HepG2 (cell line): ENCODE results near the gene BSN. TPM values are rescaled to one million over a fixed set of nuclear protein-coding genes. Genes with fewer than 3 reads are reported as not detected.

Experiments used
- ATAC-seq: fragments of 200-7000 bp; cut with Tn5 transposase; 3 replicates; pipeline ENCODE4 v1.9.1; 2020; ENCODE audit warnings: mild to moderate bottlenecking, moderate library complexity
- BruUV-seq: library from RNA; stranded (reverse); fragments of 400-500 nt; replicated peaks from 2 replicates; lab custom pipeline; 2021; lab: Mats Ljungman, UMichigan
- CTCF ChIA-PET: fragments of 300-600 bp; formaldehyde crosslinking; extraction: SDS; loops from one replicate; lab custom pipeline; 2021; ENCODE audit warnings: low total read pairs, inconsistent platforms, low intra/inter-chr PET ratio; lab: Yijun Ruan, JAX
- POLR2A ChIA-PET: fragments of 350-600 bp; sonication (Branson Sonifier 250); formaldehyde crosslinking; loops from one replicate; lab custom pipeline; 2020; ENCODE audit warnings: antibody characterized with exemption, inconsistent platforms; lab: Yijun Ruan, JAX
- DNase-seq: peaks from one replicate; pipeline ENCODE4 v3.0.0-alpha.2; 2015; ENCODE audit warnings: low spot score
- FAIRE-seq: peaks from 3 replicates; lab custom pipeline; 2011; peaks lifted over from hg19 to GRCh38; lab: Jason Lieb, UNC
- H2AFZ ChIP-seq: one replicate; pipeline ENCODE4 v1.6.1; 2011; ENCODE audit warnings: low read length, inconsistent platforms
- H3K27ac ChIP-seq: fragments of 300-600 bp; 3 replicates; pipeline ENCODE4 v1.8.0; 2011; ENCODE audit warnings: mixed run types, mild to moderate bottlenecking, mixed read lengths, low read length, inconsistent platforms; ENCODE audit not compliant: insufficient read depth; ENCODE audit errors: extremely low read length
- H3K27me3 ChIP-seq, 2 experiments: fragments of 200-600 bp in 1 of 2; 2 replicates in 1 of 2; 3 replicates in 1 of 2; pipeline versions ENCODE4 v1.6.0 to v1.8.0; 2011; ENCODE audit warnings: low read length in 2 of 2, mild to moderate bottlenecking in 2 of 2, moderate library complexity in 2 of 2, inconsistent platforms in 1 of 2; ENCODE audit not compliant: insufficient read depth in 2 of 2, control insufficient read depth in 1 of 2
- H3K36me3 ChIP-seq, 2 experiments: fragments of 200-600 bp in 1 of 2; replicated peaks in 1 of 2; 2 replicates in 1 of 2; 3 replicates in 1 of 2; pipeline versions ENCODE4 v1.5.1 to v1.8.0; 2011; ENCODE audit warnings: low read length in 2 of 2, inconsistent platforms in 1 of 2; ENCODE audit not compliant: insufficient read depth in 2 of 2, control insufficient read depth in 1 of 2
- H3K4me1 ChIP-seq: 2 replicates; pipeline ENCODE4 v1.5.1; 2012; ENCODE audit warnings: low read length, inconsistent platforms; ENCODE audit not compliant: insufficient read depth
- H3K4me2 ChIP-seq: 2 replicates; pipeline ENCODE4 v1.6.0; 2011; ENCODE audit warnings: low read depth, low read length, inconsistent platforms
- H3K4me3 ChIP-seq, 3 experiments: fragments of 200-600 bp in 1 of 3; sonication (generic), shearing (Covaris generic) in 1 of 3; replicated peaks in 1 of 3; 2 replicates each; pipeline ENCODE4 v1.5.1; 2011 to 2016; ENCODE audit warnings: low read length in 3 of 3, inconsistent platforms in 2 of 3, low read depth in 2 of 3, mild to moderate bottlenecking in 2 of 3, control low read depth in 1 of 3, mixed read lengths in 1 of 3; ENCODE audit not compliant: insufficient read depth in 1 of 3
- H3K79me2 ChIP-seq: one replicate; pipeline ENCODE4 v1.6.1; 2011; ENCODE audit warnings: low read length, inconsistent platforms; ENCODE audit not compliant: insufficient read depth
- H3K9ac ChIP-seq: 2 replicates; pipeline ENCODE4 v1.6.0; 2011; ENCODE audit warnings: mild to moderate bottlenecking, low read depth, low read length, inconsistent platforms; ENCODE audit not compliant: insufficient read depth
- H3K9me3 ChIP-seq: 2 replicates; pipeline ENCODE4 v1.5.1; 2012; ENCODE audit warnings: mild to moderate bottlenecking, low read length
- H4K20me1 ChIP-seq: 2 replicates; pipeline ENCODE4 v1.6.0; 2011; ENCODE audit warnings: inconsistent platforms, mild to moderate bottlenecking, low read length, moderate library complexity; ENCODE audit not compliant: insufficient read depth
- ASH2L ChIP-seq: fragments of 300-600, 200-600 bp; sonication (generic); IDR thresholded peaks from 2 replicates; pipeline ENCODE4 v1.7.0; 2017; ENCODE audit warnings: low read depth, mild to moderate bottlenecking, moderate library complexity, mixed read lengths, low read length; ENCODE audit not compliant: insufficient read length
- CREM ChIP-seq, 2 experiments: sonication (generic) in 1 of 2; formaldehyde crosslinking in 1 of 2; IDR thresholded peaks; 2 replicates each; pipeline versions ENCODE4 v1.4.0 to v1.6.1; 2016 to 2020; ENCODE audit warnings: antibody characterized with exemption in 1 of 2, mild to moderate bottlenecking in 1 of 2, missing genetic modification reagents in 1 of 2
- CSRNP2 ChIP-seq: sonication (generic); formaldehyde crosslinking; conservative IDR thresholded peaks from 2 replicates; pipeline ENCODE4 v1.8.0; 2022; ENCODE audit warnings: low read depth, missing genetic modification reagents
- GZF1 ChIP-seq: sonication (generic); formaldehyde crosslinking; IDR thresholded peaks from 2 replicates; pipeline ENCODE4 v1.5.1; 2020; ENCODE audit warnings: mild to moderate bottlenecking, missing genetic modification reagents
- HNRNPK ChIP-seq: fragments of 200-400 bp; formaldehyde crosslinking; IDR thresholded peaks from 2 replicates; pipeline ENCODE4 v1.6.1; 2018; ENCODE audit warnings: low read length, low read depth, moderate library complexity, mild to moderate bottlenecking; ENCODE audit not compliant: poor library complexity, severe bottlenecking
- HNRNPLL ChIP-seq: fragments of 200-400 bp; formaldehyde crosslinking; IDR thresholded peaks from 2 replicates; pipeline ENCODE4 v1.6.1; 2017; ENCODE audit warnings: mild to moderate bottlenecking, low read depth, low read length; ENCODE audit not compliant: poor library complexity, severe bottlenecking
- HOXA3 ChIP-seq: sonication (generic); formaldehyde crosslinking; IDR thresholded peaks from 2 replicates; pipeline ENCODE4 v1.5.0; 2020; ENCODE audit warnings: missing genetic modification reagents
- MXD1 ChIP-seq: sonication (generic); formaldehyde crosslinking; IDR thresholded peaks from 2 replicates; pipeline ENCODE4 v1.4.0; 2020; ENCODE audit warnings: mild to moderate bottlenecking, missing genetic modification reagents
- NFKBIZ ChIP-seq: IDR thresholded peaks from 2 replicates; pipeline ENCODE4 v1.6.1; 2018; ENCODE audit warnings: missing genetic modification reagents, missing compliant biosample characterization
- PCBP1 ChIP-seq: fragments of 200-400 bp; formaldehyde crosslinking; IDR thresholded peaks from 2 replicates; pipeline ENCODE4 v1.6.1; 2017; ENCODE audit warnings: mild to moderate bottlenecking, low read depth, low read length, borderline replicate concordance
- TSC22D2 ChIP-seq: sonication (generic); formaldehyde crosslinking; IDR thresholded peaks from 2 replicates; pipeline ENCODE4 v1.5.1; 2020; ENCODE audit warnings: missing genetic modification reagents, mild to moderate bottlenecking, borderline replicate concordance
- U2AF1 ChIP-seq: fragments of 200-400 bp; formaldehyde crosslinking; optimal IDR thresholded peaks from 2 replicates; pipeline ENCODE3; 2017; ENCODE audit warnings: mild to moderate bottlenecking, low read depth, low read length
- YEATS2 ChIP-seq: sonication (generic); formaldehyde crosslinking; IDR thresholded peaks from 2 replicates; pipeline ENCODE4 v1.4.0; 2020; ENCODE audit warnings: missing genetic modification reagents, borderline replicate concordance
- ZNF33B ChIP-seq: sonication (generic); formaldehyde crosslinking; IDR thresholded peaks from 2 replicates; pipeline ENCODE4 v1.5.1; 2020; ENCODE audit warnings: mild to moderate bottlenecking, missing genetic modification reagents
- ZNF503 ChIP-seq: sonication (generic); formaldehyde crosslinking; IDR thresholded peaks from 2 replicates; pipeline ENCODE4 v1.4.0; 2020; ENCODE audit warnings: missing genetic modification reagents
- ZNF563 ChIP-seq: sonication (generic); formaldehyde crosslinking; IDR thresholded peaks from 2 replicates; pipeline ENCODE4 v1.8.0; 2022; ENCODE audit warnings: mild to moderate bottlenecking, moderate library complexity, missing genetic modification reagents
- ZNF616 ChIP-seq: sonication (generic); formaldehyde crosslinking; IDR thresholded peaks from 2 replicates; pipeline ENCODE4 v1.5.0; 2020; ENCODE audit warnings: low read depth, mild to moderate bottlenecking, missing genetic modification reagents
- ZNF773 ChIP-seq: sonication (generic); formaldehyde crosslinking; IDR thresholded peaks from 2 replicates; pipeline ENCODE4 v1.4.0; 2020; ENCODE audit warnings: missing genetic modification reagents, borderline replicate concordance
- WGBS: methylation state at CpG from one replicate; pipeline ENCODE4 v1.1.6; 2017; ENCODE audit warnings: low lambda C conversion rate; 5-methylcytosine and 5-hydroxymethylcytosine counted together
- in situ Hi-C: cut with HindIII; loops from 2 replicates; pipeline ENCODE4 v1.10.0; 2017; ENCODE audit warnings: low pct_unique_long_range_greater_than_20kb; ENCODE audit not compliant: extremely low pct_ligation_motif_present
- intact Hi-C: fragments of 100-400 bp; cut with micrococcal nuclease; formaldehyde crosslinking; loops from one replicate; pipeline ENCODE4 v1.10.0; 2022; ENCODE audit not compliant: unreplicated experiment
- polyA plus RNA-seq, 8 experiments: library from polyadenylated mRNA; depleted of rRNA in 3 of 8; stranded (reverse) in 7 of 8; unstranded in 1 of 8; fragments of >200 nt; fragmentation: Illumina TruSeq in 4 of 8; extraction: Trizol in 4 of 8; gene quantifications; 2 replicates each; pipeline versions ENCODE4 v1.2.1 to v1.2.3, GENCODE V29; 2011 to 2016; ENCODE audit warnings: low read depth in 4 of 8, missing spikeins in 1 of 8, mixed read lengths in 1 of 8; ENCODE audit not compliant: insufficient read depth in 1 of 8
- total RNA-seq, 5 experiments: library from RNA; depleted of rRNA; stranded (reverse); fragments of >200 nt; fragmentation: Illumina TruSeq; extraction: Trizol; gene quantifications; 2 replicates each; pipeline ENCODE4 v1.2.3, GENCODE V29; 2016; ENCODE audit warnings: low read depth in 1 of 5

Gene BSN
- total and polyA plus RNA-seq, 2 of the 13 experiments (the other 11 are each of a cell fraction or from before 2014, with no cell fraction given): 0.42 to 0.86 TPM

GRCh38 chr3:49712166-49712565, 157.9 kb downstream of the BSN start:
- no peak for FAIRE-seq
- CTCF ChIA-PET: no interaction called here
- intact Hi-C loops: no loop called here

More at GRCh38 chr3:49712166-49712565, 157.9 kb downstream of the BSN start:
- Histone ChIP-seq H3K9me3 (no peaks in the 10 kb centered on the region), H3K27me3 (no peaks in the 10 kb centered on the region), H3K79me2 (no peaks in the 10 kb centered on the region), H3K4me1 (peaks cover 23% of the 10 kb centered on the region), H4K20me1 (no peaks in the 10 kb centered on the region), H3K36me3 (peaks cover 5 to 10% of the 10 kb centered on the region in 2 experiments; a peak in 4 of 5 replicates), H2AFZ (no peak overlapping the region), H3K4me3 (no peak overlapping the region), H3K9ac (no peak overlapping the region), H3K27ac (no peak overlapping the region), H3K4me2 (no peak overlapping the region)
- ATAC-seq: no peak
- POLR2A ChIA-PET: no interaction called here
- no peak for TF ChIP-seq GZF1 (CRISPR knock-in tag)
- TF ChIP-seq ZNF563 (CRISPR knock-in tag): no peak
- no peak for TF ChIP-seq PCBP1
- no peak for TF ChIP-seq TSC22D2 (CRISPR knock-in tag)
- no peak for TF ChIP-seq U2AF1
- no peak for TF ChIP-seq CSRNP2
- no peak for TF ChIP-seq ZNF33B (CRISPR knock-in tag)
- TF ChIP-seq HOXA3 (CRISPR knock-in tag): no peak
- TF ChIP-seq HNRNPK: no peak
- TF ChIP-seq ZNF616 (CRISPR knock-in tag): no peak
- TF ChIP-seq ASH2L: no peak
- no peak for TF ChIP-seq ZNF503 (CRISPR knock-in tag)
- TF ChIP-seq ZNF773: no peak
- no peak for TF ChIP-seq YEATS2 (CRISPR knock-in tag)
- no peak for TF ChIP-seq MXD1 (CRISPR knock-in tag)
- TF ChIP-seq HNRNPLL: no peak
- no peak for TF ChIP-seq NFKBIZ (CRISPR knock-in tag)
- TF ChIP-seq CREM (IDR thresholded peaks at IDR 0.05): no peak
- no peak for TF ChIP-seq CREM (CRISPR knock-in tag; IDR thresholded peaks at IDR 0.05)
- no TSS peak for BruUV-seq
- WGBS: 97% methylated on average over 7 of the region's 11 CpGs
- in situ Hi-C loops: no loop called here
- DNase-seq: no peak
